ENCODE results near the gene PFKL.
A peak's percentile ranks its signal among the peaks of the same experiment; 100 is the strongest.
"Not testable (repeated sequence)": the region's sequence is repeated elsewhere in the genome, so short reads cannot be mapped to it uniquely, and the experiment has no call there.

PFKL gene

GRCh38 chr21:44279354-44280260 lies 20.2 kb upstream of the PFKL start:
- DNase-seq (ENCODE audit: low spot score), result no peak

- DNase-seq (ENCODE audit: low spot score), result no peak
These were observed 18.1 kb upstream of the PFKL start for GRCh38 chr21:44281801-44282200.

GRCh38 chr21:44282370-44282769 lies 17.5 kb upstream of the PFKL start:
- DNase-seq (ENCODE audit: low spot score), result no peak

- DNase-seq (ENCODE audit: low spot score), result not testable (repeated sequence)
These were observed 16.6 kb upstream of the PFKL start for GRCh38 chr21:44283211-44283785.

- DNase-seq (ENCODE audit: low spot score), result no peak
These were observed 15.9 kb upstream of the PFKL start for GRCh38 chr21:44283948-44284347.

- DNase-seq (ENCODE audit: low spot score), result peak; percentile 55
These were observed 14.5 kb upstream of the PFKL start, which contains the start of gene AIRE for GRCh38 chr21:44285138-44285992. AIRE (plus strand) TSS chr21:44285876; CDS start chr21:44286007, 131 bp downstream.

GRCh38 chr21:44286086-44286715 lies 13.7 kb upstream of the PFKL start:
- no peak for DNase-seq (ENCODE audit: low spot score)

GRCh38 chr21:44286716-44287632 lies 12.9 kb upstream of the PFKL start:
- no peak for DNase-seq (ENCODE audit: low spot score)

GRCh38 chr21:44288251-44289110 lies 11.4 kb upstream of the PFKL start:
- no peak for DNase-seq (ENCODE audit: low spot score)

GRCh38 chr21:44289381-44290010 lies 10.4 kb upstream of the PFKL start:
- no peak for DNase-seq (ENCODE audit: low spot score)

GRCh38 chr21:44290327-44291077 lies 9.4 kb upstream of the PFKL start:
- DNase-seq (ENCODE audit: low spot score), result no peak

- no peak for DNase-seq (ENCODE audit: low spot score)
These were observed 8.5 kb upstream of the PFKL start for GRCh38 chr21:44291078-44291935.

GRCh38 chr21:44291936-44292811 lies 7.7 kb upstream of the PFKL start:
- no peak for DNase-seq (ENCODE audit: low spot score)

GRCh38 chr21:44292812-44293195 lies 7.0 kb upstream of the PFKL start:
- DNase-seq (ENCODE audit: low spot score), result no peak

- no peak for DNase-seq (ENCODE audit: low spot score)
These were observed 6.2 kb upstream of the PFKL start for GRCh38 chr21:44293551-44294231.

Measured in kidney capillary endothelial cell (primary cell).